Uterus (tissue), 2 donors: Measurements from ENCODE around the gene TOR2A.

Experiments used
- CTCF ChIP-seq, 4 experiments: fragments of 200-600 bp in 2 of 4; fragments of 450-650 bp in 2 of 4; sonication (generic) in 2 of 4; IDR thresholded peaks; one replicate each; pipeline ENCODE4 v1.5.1; 2016 to 2019; ENCODE audit warnings: antibody characterized with exemption in 4 of 4, mild to moderate bottlenecking in 2 of 4, moderate library complexity in 1 of 4
- POLR2A ChIP-seq, 2 donors: fragments of 450-650 bp; IDR thresholded peaks; one replicate each; pipeline ENCODE4 v1.6.1; 2016; ENCODE audit warnings: antibody characterized with exemption in 2 of 2, mild to moderate bottlenecking in 1 of 2, moderate library complexity in 1 of 2

DNA sequence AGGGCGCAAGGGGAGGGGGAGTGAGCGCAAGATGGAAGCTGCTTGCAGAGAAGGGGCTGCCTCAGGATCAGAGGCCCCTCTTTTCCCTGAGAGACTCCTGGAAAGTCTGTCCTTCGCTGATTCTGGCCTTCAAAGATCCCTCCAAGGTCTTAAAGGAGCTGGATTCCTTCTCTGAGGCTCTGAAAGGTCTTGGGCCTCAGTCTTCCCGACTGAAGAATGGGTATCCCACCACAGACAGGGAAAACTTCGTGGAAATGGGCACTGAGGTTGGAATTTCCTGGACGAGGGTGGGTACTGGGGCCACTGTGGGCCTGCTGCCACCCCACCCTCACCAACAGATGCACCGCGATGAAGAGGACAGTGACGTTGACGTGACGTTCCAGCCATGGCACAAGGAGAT is 22.7 kb downstream of the TOR2A start:
- TF ChIP-seq POLR2A (IDR thresholded peaks at IDR 0.05) (no peak), CTCF (IDR thresholded peaks at IDR 0.05) (no peak)
